Measurements from ENCODE around the gene SH3PXD2A. TPM values are rescaled to one million over a fixed set of nuclear protein-coding genes. Genes with fewer than 3 reads are reported as not detected.
A peak's percentile ranks its signal among the peaks of the same experiment; 100 is the strongest.

The SH3PXD2A gene
- total and polyA plus RNA-seq, 8 donors = 3.9 to 16.4 (median 8.0) TPM

- WGBS, 2 donors = 83 to 87% methylated on average over 16 of the region's 16 CpGs
- peak in 2 of 4 donors; percentile 53 to 55 for ATAC-seq
- FAIRE-seq = no peak
Observed at GRCh38 chr10:103872137-103872931, 17.0 kb upstream of the SH3PXD2A start.

GRCh38 chr10:103871006-103871405, 15.6 kb upstream of the SH3PXD2A start:
- no peak for FAIRE-seq
- Histone ChIP-seq H3K27ac (no peak overlapping the region), H3K4me3 (no peak overlapping the region), H3K36me3 (no peaks in the 10 kb centered on the region), H3K9me3 (no peaks in the 10 kb centered on the region), H3K27me3 (no peaks in the 10 kb centered on the region), H3K4me1 (no peaks in the 10 kb centered on the region)
- ATAC-seq = no peak
- 88 to 89% methylated on average over 7 of the region's 7 CpGs for WGBS, 2 donors
- no peak for DNase-seq
- intact Hi-C loops (cut with DNase I) = loop anchor here (5.0 to 10.0 kb wide), 3 partner anchors 159 to 256 kb away; no protein-coding TSS in a partner anchor
- TF ChIP-seq CTCF (IDR thresholded peaks at IDR 0.05) = no peak

More at GRCh38 chr10:103872137-103872931, 17.0 kb upstream of the SH3PXD2A start:
- no peak for DNase-seq
- no peaks in the 10 kb centered on the region for H3K9me3 ChIP-seq
- no peaks in the 10 kb centered on the region for H3K27me3 ChIP-seq
- TF ChIP-seq CTCF (IDR thresholded peaks at IDR 0.05) = no peak
- H3K27ac ChIP-seq = no peak overlapping the region
- no peaks in the 10 kb centered on the region for H3K4me1 ChIP-seq
- intact Hi-C loops (cut with DNase I) = loop anchor here (5.0 to 10.0 kb wide), 3 partner anchors 160 to 258 kb away; no protein-coding TSS in a partner anchor
- no peak overlapping the region for H3K4me3 ChIP-seq
- no peaks in the 10 kb centered on the region for H3K36me3 ChIP-seq

GRCh38 chr10:103870516-103870915, 15.1 kb upstream of the SH3PXD2A start:
- Histone ChIP-seq H3K4me3 (no peak overlapping the region), H3K4me1 (no peaks in the 10 kb centered on the region), H3K27ac (no peak overlapping the region), H3K36me3 (no peaks in the 10 kb centered on the region), H3K9me3 (no peaks in the 10 kb centered on the region), H3K27me3 (no peaks in the 10 kb centered on the region)
- TF ChIP-seq CTCF (IDR thresholded peaks at IDR 0.05) = no peak
- DNase-seq (no peak), FAIRE-seq (no peak), ATAC-seq (no peak)
- intact Hi-C loops (cut with DNase I) = loop anchor here (5.0 to 10.0 kb wide), 3 partner anchors 158 to 256 kb away; no protein-coding TSS in a partner anchor
- 85 to 90% methylated on average over 8 of the region's 8 CpGs for whole genome bisulfite sequencing, 2 donors

- no peaks in the 10 kb centered on the region for H3K4me1 ChIP-seq
- no peaks in the 10 kb centered on the region for H3K27me3 ChIP-seq
- no peak for FAIRE-seq
- intact Hi-C loops (cut with DNase I) = no loop called here
- DNase-seq = no peak
- WGBS, 2 donors = 66 to 86% methylated on average over 4 of the region's 4 CpGs
- H3K27ac ChIP-seq = no peak overlapping the region
- no peak for ATAC-seq
- peaks cover 0 to 2% (median 0%) of the 10 kb centered on the region in 4 donors for H3K9me3 ChIP-seq
- H3K36me3 ChIP-seq = no peaks in the 10 kb centered on the region
- TF ChIP-seq CTCF (IDR thresholded peaks at IDR 0.05) = no peak
- H3K4me3 ChIP-seq = no peak overlapping the region
Observed at GRCh38 chr10:103869336-103869735, 14.0 kb upstream of the SH3PXD2A start.

GRCh38 chr10:103868200-103868599, 12.8 kb upstream of the SH3PXD2A start:
- H3K27ac ChIP-seq = no peak overlapping the region
- DNase-seq = no peak
- intact Hi-C loops (cut with DNase I) = no loop called here
- no peaks in the 10 kb centered on the region for H3K4me1 ChIP-seq
- no peaks in the 10 kb centered on the region for H3K27me3 ChIP-seq
- ATAC-seq = no peak
- H3K4me3 ChIP-seq = no peak overlapping the region
- no peak for FAIRE-seq
- 86 to 93% methylated on average over 1 of the region's 1 CpG for WGBS, 2 donors
- H3K36me3 ChIP-seq = no peaks in the 10 kb centered on the region
- peaks cover 0 to 2% (median 0%) of the 10 kb centered on the region in 4 donors for H3K9me3 ChIP-seq
- TF ChIP-seq CTCF (IDR thresholded peaks at IDR 0.05) = no peak

All from pancreas (tissue), 10 donors.